HK-2 (cell line): Measurements from ENCODE around the gene PRAF2.

Experiments
- DNase-seq: peaks from one replicate; pipeline ENCODE4 v3.0.0-alpha.2; 2018; ENCODE audit not compliant: unreplicated experiment

Gene PRAF2

GRCh38 chrX:49042581-49043219, 31.1 kb downstream of the PRAF2 start:
- no peak for DNase-seq

- DNase-seq, result peak; percentile 51
These were observed 31.8 kb downstream of the PRAF2 start for GRCh38 chrX:49041744-49042580.

- DNase-seq, result no peak
These were observed 33.3 kb downstream of the PRAF2 start for GRCh38 chrX:49040376-49040955.

GRCh38 chrX:49039598-49040375, 34.0 kb downstream of the PRAF2 start:
- DNase-seq, result peak; percentile 83

- no peak for DNase-seq
These were observed 35.8 kb downstream of the PRAF2 start for GRCh38 chrX:49037883-49038475.

- DNase-seq, result no peak
These were observed 43.5 kb downstream of the PRAF2 start for GRCh38 chrX:49030283-49030682.

GRCh38 chrX:49029876-49030275, 43.9 kb downstream of the PRAF2 start:
- DNase-seq, result peak; percentile 39
